ENCODE results near the gene CCDC93. TPM values are rescaled to one million over a fixed set of nuclear protein-coding genes. Genes with fewer than 3 reads are reported as not detected.

Gene CCDC93
- polyA plus RNA-seq, 1 donor (not counting 4 experiments of a cell fraction or from before 2014, with no cell fraction given): 21.3 TPM

DNA sequence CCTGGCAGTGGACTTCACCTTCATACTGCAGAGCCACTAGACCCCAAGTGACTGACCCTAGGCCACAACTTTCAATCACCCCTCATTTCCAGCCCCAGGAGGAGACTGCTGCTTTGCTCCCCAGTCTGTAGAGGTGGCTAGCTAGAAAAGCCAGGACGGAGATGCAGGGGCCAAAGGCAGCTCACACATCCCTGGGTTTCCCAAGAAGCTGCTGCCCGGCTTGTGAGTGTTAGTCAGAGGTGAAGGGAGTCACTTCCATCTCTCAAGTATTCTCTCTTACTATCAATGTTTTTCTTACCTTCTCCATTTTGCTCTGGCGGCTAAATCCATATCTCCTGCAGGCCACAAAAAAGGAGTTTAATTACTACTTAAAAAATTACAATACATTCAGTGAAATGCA lies 36.2 kb downstream of the CCDC93 start:
- dilution Hi-C loops (cut with MboI; ENCODE audit: extremely low pct_ligation_motif_present, low sequenced_read_pairs): no loop called here
- peaks cover 23 to 41% of the 10 kb centered on the region in 2 experiments for H3K36me3 ChIP-seq (ENCODE audit: control insufficient read depth in 2 of 2, extremely low read depth in 1 of 2, insufficient read depth in 2 of 2, low read length in 2 of 2)
- H3K27me3 ChIP-seq (ENCODE audit: control insufficient read depth, extremely low read depth, insufficient read depth, low read length): no peaks in the 10 kb centered on the region
- no peak overlapping the region for H3K9ac ChIP-seq (ENCODE audit: control insufficient read depth, extremely low read depth, insufficient read depth, low read length)
- H3K4me1 ChIP-seq (ENCODE audit: control insufficient read depth, extremely low read depth, insufficient read depth, low read length): peaks cover 20% of the 10 kb centered on the region
- DNase-seq (ENCODE audit: low read depth, low spot score) (no peak), FAIRE-seq (no peak)
- no peaks in the 10 kb centered on the region for H4K20me1 ChIP-seq (ENCODE audit: control insufficient read depth, extremely low read depth, insufficient read depth, low read length)
- no peaks in the 10 kb centered on the region for H3K79me2 ChIP-seq (ENCODE audit: control insufficient read depth, insufficient read depth, low read length)
- H3K4me2 ChIP-seq (ENCODE audit: control insufficient read depth, extremely low read depth, insufficient read depth, low read depth, low read length): no peak overlapping the region
- TF ChIP-seq EZH2 (IDR thresholded peaks at IDR 0.05; ENCODE audit: low read length): no peak
- TF ChIP-seq, protein P1, sequence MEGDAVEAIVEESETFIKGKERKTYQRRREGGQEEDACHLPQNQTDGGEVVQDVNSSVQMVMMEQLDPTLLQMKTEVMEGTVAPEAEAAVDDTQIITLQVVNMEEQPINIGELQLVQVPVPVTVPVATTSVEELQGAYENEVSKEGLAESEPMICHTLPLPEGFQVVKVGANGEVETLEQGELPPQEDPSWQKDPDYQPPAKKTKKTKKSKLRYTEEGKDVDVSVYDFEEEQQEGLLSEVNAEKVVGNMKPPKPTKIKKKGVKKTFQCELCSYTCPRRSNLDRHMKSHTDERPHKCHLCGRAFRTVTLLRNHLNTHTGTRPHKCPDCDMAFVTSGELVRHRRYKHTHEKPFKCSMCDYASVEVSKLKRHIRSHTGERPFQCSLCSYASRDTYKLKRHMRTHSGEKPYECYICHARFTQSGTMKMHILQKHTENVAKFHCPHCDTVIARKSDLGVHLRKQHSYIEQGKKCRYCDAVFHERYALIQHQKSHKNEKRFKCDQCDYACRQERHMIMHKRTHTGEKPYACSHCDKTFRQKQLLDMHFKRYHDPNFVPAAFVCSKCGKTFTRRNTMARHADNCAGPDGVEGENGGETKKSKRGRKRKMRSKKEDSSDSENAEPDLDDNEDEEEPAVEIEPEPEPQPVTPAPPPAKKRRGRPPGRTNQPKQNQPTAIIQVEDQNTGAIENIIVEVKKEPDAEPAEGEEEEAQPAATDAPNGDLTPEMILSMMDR (optimal IDR thresholded peaks at IDR 0.05 in 1 of 3, IDR thresholded peaks at IDR 0.05 in 1 of 3, conservative IDR thresholded peaks at IDR 0.05 in 1 of 3; ENCODE audit: extremely low read depth in 1 of 3, insufficient read depth in 2 of 3, low read length in 3 of 3): no peak
- no peaks in the 10 kb centered on the region for H3K9me3 ChIP-seq (ENCODE audit: control insufficient read depth, low read depth, low read length)
- H3K27ac ChIP-seq (ENCODE audit: control insufficient read depth, insufficient read depth, low read length): no peak overlapping the region
- peaks cover 2% of the 10 kb centered on the region for H3K9me1 ChIP-seq (ENCODE audit: control insufficient read depth, extremely low read depth, insufficient read depth, low read length)
- no peak overlapping the region for H3K4me3 ChIP-seq (ENCODE audit: control insufficient read depth in 2 of 3, extremely low read depth in 1 of 3, insufficient read depth in 2 of 3, low read depth in 1 of 3, low read length in 3 of 3)
- no peak overlapping the region for H2AFZ ChIP-seq (ENCODE audit: control insufficient read depth, low read length)

DNA sequence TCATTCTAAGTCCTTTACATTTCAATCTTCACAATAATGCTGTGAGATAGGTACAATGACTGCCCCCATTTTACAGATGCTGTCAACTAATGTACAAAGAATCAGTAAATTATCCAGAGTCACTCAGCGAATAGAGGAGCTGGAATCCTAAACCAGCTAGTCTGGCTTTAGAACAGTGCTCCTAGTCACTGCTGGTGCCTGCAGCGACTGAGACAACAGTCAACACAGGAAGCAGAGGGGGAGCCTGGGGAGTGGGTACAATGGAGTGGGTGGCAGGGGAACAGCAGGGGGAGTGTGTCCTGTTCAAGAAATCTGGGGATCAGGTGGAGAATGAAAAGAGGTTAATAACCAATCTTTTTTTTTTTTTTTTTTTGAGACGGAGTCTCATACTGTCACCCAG lies 37.3 kb downstream of the CCDC93 start:
- Histone ChIP-seq H2AFZ (ENCODE audit: control insufficient read depth, low read length) (no peak overlapping the region), H3K4me1 (ENCODE audit: control insufficient read depth, extremely low read depth, insufficient read depth, low read length) (peaks cover 20% of the 10 kb centered on the region), H3K9me1 (ENCODE audit: control insufficient read depth, extremely low read depth, insufficient read depth, low read length) (peaks cover 2% of the 10 kb centered on the region), H3K79me2 (ENCODE audit: control insufficient read depth, insufficient read depth, low read length) (no peaks in the 10 kb centered on the region), H3K4me3 (ENCODE audit: control insufficient read depth in 2 of 3, extremely low read depth in 1 of 3, insufficient read depth in 2 of 3, low read depth in 1 of 3, low read length in 3 of 3) (no peak overlapping the region), H3K4me2 (ENCODE audit: control insufficient read depth, extremely low read depth, insufficient read depth, low read depth, low read length) (no peak overlapping the region), H3K36me3 (ENCODE audit: control insufficient read depth in 2 of 2, extremely low read depth in 1 of 2, insufficient read depth in 2 of 2, low read length in 2 of 2) (peaks cover 23 to 39% of the 10 kb centered on the region in 2 experiments), H3K27me3 (ENCODE audit: control insufficient read depth, extremely low read depth, insufficient read depth, low read length) (no peaks in the 10 kb centered on the region), H3K9me3 (ENCODE audit: control insufficient read depth, low read depth, low read length) (no peaks in the 10 kb centered on the region), H4K20me1 (ENCODE audit: control insufficient read depth, extremely low read depth, insufficient read depth, low read length) (no peaks in the 10 kb centered on the region), H3K9ac (ENCODE audit: control insufficient read depth, extremely low read depth, insufficient read depth, low read length) (no peak overlapping the region), H3K27ac (ENCODE audit: control insufficient read depth, insufficient read depth, low read length) (no peak overlapping the region)
- TF ChIP-seq, protein P1 (optimal IDR thresholded peaks at IDR 0.05 in 1 of 3, IDR thresholded peaks at IDR 0.05 in 1 of 3, conservative IDR thresholded peaks at IDR 0.05 in 1 of 3; ENCODE audit: extremely low read depth in 1 of 3, insufficient read depth in 2 of 3, low read length in 3 of 3): no peak
- no peak for TF ChIP-seq EZH2 (IDR thresholded peaks at IDR 0.05; ENCODE audit: low read length)
- DNase-seq (ENCODE audit: low read depth, low spot score): no peak
- dilution Hi-C loops (cut with MboI; ENCODE audit: extremely low pct_ligation_motif_present, low sequenced_read_pairs): no loop called here
- no peak for FAIRE-seq
